ENCODE measurements around the gene UBE3B. TPM values are rescaled to one million over a fixed set of nuclear protein-coding genes. Genes with fewer than 3 reads are reported as not detected.

Gene UBE3B
- polyA plus RNA-seq, 1 experiment, result 42.8 TPM

GRCh38 chr12:109549613-109550270, 72.3 kb downstream of the UBE3B start:
- ChIA-PET CTCF (interaction anchor here (0.7 to 1.0 kb wide), 2 partner anchors 31 to 174 kb away, joined by 4 to 5 read pairs; no protein-coding TSS in a partner anchor), POLR2A (interaction anchor here (0.7 kb wide), 1 partner anchor 245 kb away, joined by 6 read pairs; no protein-coding TSS in a partner anchor)
- H3K27me3 ChIP-seq (ENCODE audit: control insufficient read depth, insufficient read depth, low read length), result peaks cover 39% of the 10 kb centered on the region
- no peaks in the 10 kb centered on the region; the same call in 1 of the 2 replicates for H3K9me3 ChIP-seq (ENCODE audit: control insufficient read depth, insufficient read depth, low read length)
- no peak for TF ChIP-seq CTCF (IDR thresholded peaks at IDR 0.05; ENCODE audit: low read depth, low read length)
- DNase-seq (ENCODE audit: low read depth, low spot score), result no peak
- no peak overlapping the region for H3K4me3 ChIP-seq (ENCODE audit: low read depth, low read length)
- no peak overlapping the region for H3K27ac ChIP-seq (ENCODE audit: low read depth, low read length)

- TF ChIP-seq CTCF (IDR thresholded peaks at IDR 0.05; ENCODE audit: low read depth, low read length), result no peak
- ChIA-PET CTCF (no interaction called here), POLR2A (interaction anchor here (0.7 kb wide), 1 partner anchor 245 kb away, joined by 6 read pairs; no protein-coding TSS in a partner anchor)
- no peaks in the 10 kb centered on the region; the same call in 1 of the 2 replicates for H3K9me3 ChIP-seq (ENCODE audit: control insufficient read depth, insufficient read depth, low read length)
- no peak for DNase-seq (ENCODE audit: low read depth, low spot score)
- H3K4me3 ChIP-seq (ENCODE audit: low read depth, low read length), result no peak overlapping the region
- no peak overlapping the region for H3K27ac ChIP-seq (ENCODE audit: low read depth, low read length)
- peaks cover 41% of the 10 kb centered on the region for H3K27me3 ChIP-seq (ENCODE audit: control insufficient read depth, insufficient read depth, low read length)
Observed at GRCh38 chr12:109550281-109550680, 72.8 kb downstream of the UBE3B start.

GRCh38 chr12:109551108-109551507, 73.7 kb downstream of the UBE3B start:
- Histone ChIP-seq H3K4me3 (ENCODE audit: low read depth, low read length) (no peak overlapping the region), H3K27ac (ENCODE audit: low read depth, low read length) (no peak overlapping the region), H3K27me3 (ENCODE audit: control insufficient read depth, insufficient read depth, low read length) (peaks cover 44% of the 10 kb centered on the region), H3K9me3 (ENCODE audit: control insufficient read depth, insufficient read depth, low read length) (no peaks in the 10 kb centered on the region; the same call in 1 of the 2 replicates)
- POLR2A ChIA-PET, result no interaction called here
- CTCF ChIA-PET, result interaction anchor here (0.8 kb wide), 1 partner anchor 224 kb away, joined by 3 read pairs; no protein-coding TSS in a partner anchor
- DNase-seq (ENCODE audit: low read depth, low spot score), result no peak
- TF ChIP-seq CTCF (IDR thresholded peaks at IDR 0.05; ENCODE audit: low read depth, low read length), result no peak

- Histone ChIP-seq H3K9me3 (ENCODE audit: control insufficient read depth, insufficient read depth, low read length) (no peaks in the 10 kb centered on the region), H3K27ac (ENCODE audit: low read depth, low read length) (no peak overlapping the region), H3K27me3 (ENCODE audit: control insufficient read depth, insufficient read depth, low read length) (peaks cover 44% of the 10 kb centered on the region), H3K4me3 (ENCODE audit: low read depth, low read length) (no peak overlapping the region)
- TF ChIP-seq CTCF (IDR thresholded peaks at IDR 0.05; ENCODE audit: low read depth, low read length), result no peak
- ChIA-PET CTCF (interaction anchor here (0.6 to 1.6 kb wide), 3 partner anchors 34 to 336 kb away, joined by 4 to 7 read pairs (median 6); no protein-coding TSS in a partner anchor), POLR2A (no interaction called here)
- no peak for DNase-seq (ENCODE audit: low read depth, low spot score)
Observed at GRCh38 chr12:109552971-109553370, 75.5 kb downstream of the UBE3B start.

- Histone ChIP-seq H3K4me3 (ENCODE audit: low read depth, low read length) (no peak overlapping the region), H3K27me3 (ENCODE audit: control insufficient read depth, insufficient read depth, low read length) (peaks cover 41% of the 10 kb centered on the region), H3K27ac (ENCODE audit: low read depth, low read length) (no peak overlapping the region), H3K9me3 (ENCODE audit: control insufficient read depth, insufficient read depth, low read length) (no peaks in the 10 kb centered on the region)
- DNase-seq (ENCODE audit: low read depth, low spot score), result no peak
- POLR2A ChIA-PET, result no interaction called here
- CTCF ChIA-PET, result interaction anchor here (1.1 kb wide), 1 partner anchor 222 kb away, joined by 6 read pairs; no protein-coding TSS in a partner anchor
- TF ChIP-seq CTCF (IDR thresholded peaks at IDR 0.05; ENCODE audit: low read depth, low read length), result no peak
Observed at GRCh38 chr12:109553483-109553882, 76.0 kb downstream of the UBE3B start.

All from AG04450 (cell line).